OCI-LY7 (cell line): Measurements from ENCODE around the gene CSTPP1.

ENCODE experiments used
- EZH2phosphoT487 ChIP-seq: fragments of 200-600 bp; sonication (generic); IDR thresholded peaks from 2 replicates; pipeline ENCODE4 v1.6.1; 2018; ENCODE audit warnings: low read depth, borderline replicate concordance, mild to moderate bottlenecking, mixed run types, antibody characterized with exemption, low read length, moderate library complexity, mixed read lengths
- TF ChIP-seq, protein P1 (sequence below): fragments of 200-600 bp; sonication (generic); conservative IDR thresholded peaks from 2 replicates; pipeline ENCODE4 v1.5.1; 2014; ENCODE audit warnings: mild to moderate bottlenecking, antibody characterized with exemption, low read length, moderate library complexity, mixed read lengths

DNA sequence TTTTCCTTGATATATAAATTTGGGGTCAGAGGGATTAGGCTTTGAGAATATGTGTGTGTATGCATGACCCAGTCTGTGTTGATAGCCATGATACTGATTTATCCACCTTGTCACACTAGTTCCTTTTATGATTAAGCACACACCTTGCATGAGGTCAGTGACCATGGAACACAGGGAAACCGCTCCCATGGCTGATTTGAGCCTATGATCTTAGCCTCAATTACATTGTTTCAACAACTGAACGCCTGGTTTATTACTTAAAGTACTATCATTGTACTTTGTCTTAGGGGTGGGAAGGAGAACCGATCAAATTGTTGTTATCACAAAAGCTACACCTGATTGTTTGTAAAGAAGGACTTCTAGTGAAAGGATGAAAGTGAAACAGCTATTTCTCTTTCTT is 169.4 kb downstream of the CSTPP1 start:
- TF ChIP-seq, protein P1, sequence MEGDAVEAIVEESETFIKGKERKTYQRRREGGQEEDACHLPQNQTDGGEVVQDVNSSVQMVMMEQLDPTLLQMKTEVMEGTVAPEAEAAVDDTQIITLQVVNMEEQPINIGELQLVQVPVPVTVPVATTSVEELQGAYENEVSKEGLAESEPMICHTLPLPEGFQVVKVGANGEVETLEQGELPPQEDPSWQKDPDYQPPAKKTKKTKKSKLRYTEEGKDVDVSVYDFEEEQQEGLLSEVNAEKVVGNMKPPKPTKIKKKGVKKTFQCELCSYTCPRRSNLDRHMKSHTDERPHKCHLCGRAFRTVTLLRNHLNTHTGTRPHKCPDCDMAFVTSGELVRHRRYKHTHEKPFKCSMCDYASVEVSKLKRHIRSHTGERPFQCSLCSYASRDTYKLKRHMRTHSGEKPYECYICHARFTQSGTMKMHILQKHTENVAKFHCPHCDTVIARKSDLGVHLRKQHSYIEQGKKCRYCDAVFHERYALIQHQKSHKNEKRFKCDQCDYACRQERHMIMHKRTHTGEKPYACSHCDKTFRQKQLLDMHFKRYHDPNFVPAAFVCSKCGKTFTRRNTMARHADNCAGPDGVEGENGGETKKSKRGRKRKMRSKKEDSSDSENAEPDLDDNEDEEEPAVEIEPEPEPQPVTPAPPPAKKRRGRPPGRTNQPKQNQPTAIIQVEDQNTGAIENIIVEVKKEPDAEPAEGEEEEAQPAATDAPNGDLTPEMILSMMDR, result no peak
- no peak for TF ChIP-seq EZH2phosphoT487
